MM.1S (cell line): ENCODE measurements around the gene MTHFD1.

Experiments
- CTCF ChIP-seq: fragments of 300-600 bp; sonication (generic); IDR thresholded peaks from 2 replicates; pipeline ENCODE4 v1.5.1; 2016; ENCODE audit warnings: antibody characterized with exemption, low read length, mixed read lengths
- EZH2 ChIP-seq: fragments of 300-600 bp; sonication (generic); optimal IDR thresholded peaks from 2 replicates; pipeline ENCODE3; 2017; ENCODE audit warnings: low read depth, mild to moderate bottlenecking, antibody characterized with exemption, low read length, mixed read lengths
- EZH2phosphoT487 ChIP-seq: fragments of 300-600 bp; sonication (generic); IDR thresholded peaks from 2 replicates; pipeline ENCODE4 v1.6.1; 2018; ENCODE audit warnings: antibody characterized with exemption, low read length

GRCh38 chr14:64442300-64442988, 54.3 kb downstream of the MTHFD1 start:
- TF ChIP-seq CTCF (no peak), EZH2 (no peak), EZH2phosphoT487 (no peak)
